Vagina (tissue), 2 donors: Measurements from ENCODE around the gene CDH18. TPM values are rescaled to one million over a fixed set of nuclear protein-coding genes. Genes with fewer than 3 reads are reported as not detected.

ENCODE experiments used
- DNase-seq, 2 donors: peaks; one replicate each; pipeline ENCODE4 v3.0.0-alpha.2; 2017; ENCODE audit errors: extremely low spot score in 2 of 2
- H3K27ac ChIP-seq: fragments of 200-600 bp; sonication (generic); one replicate; pipeline ENCODE4 v1.5.1; 2019
- H3K27me3 ChIP-seq: fragments of 200-600 bp; sonication (generic); one replicate; pipeline ENCODE4 v1.5.1; 2019
- H3K36me3 ChIP-seq, 2 donors: fragments of 200-600 bp; sonication (generic); one replicate each; pipeline ENCODE4 v1.5.1; 2017 to 2019
- H3K4me1 ChIP-seq: fragments of 200-600 bp; sonication (generic); one replicate; pipeline ENCODE4 v1.5.1; 2019
- H3K4me3 ChIP-seq, 2 donors: fragments of 200-600 bp; sonication (generic); 1 replicate in 1 of 2; 2 replicates in 1 of 2; pipeline ENCODE4 v1.5.1; 2016 to 2019
- H3K9me3 ChIP-seq: fragments of 200-600 bp; sonication (generic); one replicate; pipeline ENCODE4 v1.5.1; 2019
- CTCF ChIP-seq, 3 experiments: fragments of 450-650 bp in 2 of 3; fragments of 200-600 bp in 1 of 3; sonication (generic) in 1 of 3; IDR thresholded peaks; one replicate each; pipeline ENCODE4 v1.5.1; 2017 to 2019; ENCODE audit warnings: antibody characterized with exemption in 3 of 3, mild to moderate bottlenecking in 2 of 3, moderate library complexity in 2 of 3
- POLR2A ChIP-seq, 2 donors: fragments of 450-650 bp; IDR thresholded peaks; one replicate each; pipeline ENCODE4 v1.6.1; 2017; ENCODE audit warnings: antibody characterized with exemption in 2 of 2, mild to moderate bottlenecking in 2 of 2, moderate library complexity in 2 of 2
- POLR2AphosphoS5 ChIP-seq, 2 donors: sonication (generic); formaldehyde crosslinking; IDR thresholded peaks; one replicate each; pipeline ENCODE4 v1.9.0; 2017; ENCODE audit warnings: antibody characterized with exemption in 2 of 2, mild to moderate bottlenecking in 2 of 2, low read depth in 1 of 2; ENCODE audit not compliant: insufficient read depth in 1 of 2
- intact Hi-C: fragments of 100-400 bp; cut with DNase I; formaldehyde crosslinking; loops from one replicate; pipeline ENCODE4 v1.15.1; 2023
- total RNA-seq: library from RNA; depleted of rRNA; stranded (reverse); fragments of >200 nt; gene quantifications from one replicate; pipeline ENCODE4 v1.2.3, GENCODE V29; 2016

Gene CDH18
- total RNA-seq, 1 donor from 2014 or later = not detected

- TF ChIP-seq POLR2AphosphoS5 (IDR thresholded peaks at IDR 0.05; ENCODE audit: insufficient read depth in 1 of 2, low read depth in 1 of 2) (no peak), CTCF (IDR thresholded peaks at IDR 0.05) (no peak), POLR2A (IDR thresholded peaks at IDR 0.05) (no peak)
- no peaks in the 10 kb centered on the region for H3K27me3 ChIP-seq
- H3K36me3 ChIP-seq = no peaks in the 10 kb centered on the region
- no peak for DNase-seq
- H3K27ac ChIP-seq = no peak overlapping the region
- H3K4me1 ChIP-seq = no peaks in the 10 kb centered on the region
- intact Hi-C loops = no loop called here
- H3K9me3 ChIP-seq = no peaks in the 10 kb centered on the region
- no peak overlapping the region for H3K4me3 ChIP-seq
Measured at GRCh38 chr5:19497229-19497815, 490.7 kb downstream of the CDH18 start.

GRCh38 chr5:19496056-19496455, 491.9 kb downstream of the CDH18 start:
- Histone ChIP-seq H3K27me3 (no peaks in the 10 kb centered on the region), H3K9me3 (no peaks in the 10 kb centered on the region), H3K27ac (no peak overlapping the region), H3K4me3 (no peak overlapping the region), H3K4me1 (no peaks in the 10 kb centered on the region), H3K36me3 (no peaks in the 10 kb centered on the region)
- intact Hi-C loops = no loop called here
- TF ChIP-seq POLR2A (IDR thresholded peaks at IDR 0.05) = no peak
- no peak for TF ChIP-seq POLR2AphosphoS5 (IDR thresholded peaks at IDR 0.05; ENCODE audit: insufficient read depth in 1 of 2, low read depth in 1 of 2)
- TF ChIP-seq CTCF (IDR thresholded peaks at IDR 0.05) = no peak
- no peak for DNase-seq

- Histone ChIP-seq H3K27me3 (no peaks in the 10 kb centered on the region), H3K27ac (no peak overlapping the region), H3K4me3 (no peak overlapping the region), H3K9me3 (no peaks in the 10 kb centered on the region), H3K36me3 (no peaks in the 10 kb centered on the region), H3K4me1 (no peaks in the 10 kb centered on the region)
- intact Hi-C loops = no loop called here
- no peak for DNase-seq
- TF ChIP-seq POLR2A (IDR thresholded peaks at IDR 0.05) = no peak
- no peak for TF ChIP-seq CTCF (IDR thresholded peaks at IDR 0.05)
- no peak for TF ChIP-seq POLR2AphosphoS5 (IDR thresholded peaks at IDR 0.05; ENCODE audit: insufficient read depth in 1 of 2, low read depth in 1 of 2)
Measured at GRCh38 chr5:19492861-19493260, 495.1 kb downstream of the CDH18 start.

GRCh38 chr5:19488786-19489185, 499.2 kb downstream of the CDH18 start:
- no peaks in the 10 kb centered on the region for H3K4me1 ChIP-seq
- no peak overlapping the region for H3K4me3 ChIP-seq
- DNase-seq = no peak
- no peaks in the 10 kb centered on the region for H3K9me3 ChIP-seq
- H3K36me3 ChIP-seq = no peaks in the 10 kb centered on the region
- no peaks in the 10 kb centered on the region for H3K27me3 ChIP-seq
- H3K27ac ChIP-seq = no peak overlapping the region
- intact Hi-C loops = no loop called here
- no peak for TF ChIP-seq POLR2AphosphoS5 (IDR thresholded peaks at IDR 0.05; ENCODE audit: insufficient read depth in 1 of 2, low read depth in 1 of 2)
- TF ChIP-seq CTCF (IDR thresholded peaks at IDR 0.05) = no peak
- no peak for TF ChIP-seq POLR2A (IDR thresholded peaks at IDR 0.05)

GRCh38 chr5:19487480-19487879, 500.5 kb downstream of the CDH18 start:
- Histone ChIP-seq H3K9me3 (no peaks in the 10 kb centered on the region), H3K4me3 (no peak overlapping the region), H3K36me3 (no peaks in the 10 kb centered on the region), H3K27ac (no peak overlapping the region), H3K4me1 (no peaks in the 10 kb centered on the region), H3K27me3 (no peaks in the 10 kb centered on the region)
- no peak for DNase-seq
- intact Hi-C loops = no loop called here
- TF ChIP-seq POLR2A (IDR thresholded peaks at IDR 0.05) (no peak), CTCF (IDR thresholded peaks at IDR 0.05) (no peak), POLR2AphosphoS5 (IDR thresholded peaks at IDR 0.05; ENCODE audit: insufficient read depth in 1 of 2, low read depth in 1 of 2) (no peak)
